Skeletal muscle tissue (tissue), 4 donors: ENCODE measurements around the gene ANKRD22. TPM values are rescaled to one million over a fixed set of nuclear protein-coding genes. Genes with fewer than 3 reads are reported as not detected.

ENCODE experiments used
- H3K27ac ChIP-seq: one replicate; pipeline ENCODE4 v1.7.0; 2013; ENCODE audit warnings: mild to moderate bottlenecking, low read depth, low read length, inconsistent platforms
- H3K27me3 ChIP-seq, 3 donors: one replicate each; pipeline ENCODE4 v1.7.0; 2013; ENCODE audit warnings: low read length in 3 of 3; ENCODE audit not compliant: control insufficient read depth in 3 of 3, insufficient read depth in 3 of 3
- H3K36me3 ChIP-seq, 3 donors: one replicate each; pipeline ENCODE4 v1.7.0; 2013; ENCODE audit warnings: low read length in 3 of 3; ENCODE audit not compliant: control insufficient read depth in 3 of 3, insufficient read depth in 3 of 3
- H3K4me1 ChIP-seq, 3 donors: one replicate each; pipeline ENCODE4 v1.7.0; 2013; ENCODE audit warnings: low read length in 3 of 3, mild to moderate bottlenecking in 3 of 3; ENCODE audit not compliant: control insufficient read depth in 3 of 3, insufficient read depth in 3 of 3
- H3K4me3 ChIP-seq, 3 donors: one replicate each; pipeline ENCODE4 v1.7.0; 2013; ENCODE audit warnings: low read length in 3 of 3
- H3K9ac ChIP-seq, 3 donors: one replicate each; pipeline ENCODE4 v1.7.0; 2013; ENCODE audit warnings: low read length in 3 of 3, mild to moderate bottlenecking in 3 of 3, moderate library complexity in 2 of 3, low read depth in 1 of 3
- H3K9me3 ChIP-seq, 3 donors: one replicate each; pipeline ENCODE4 v1.7.0; 2013; ENCODE audit warnings: low read length in 3 of 3; ENCODE audit not compliant: control insufficient read depth in 3 of 3
- total RNA-seq: library from RNA; depleted of rRNA; stranded (reverse); fragments of >200 nt; gene quantifications from one replicate; pipeline ENCODE4 v1.2.3, GENCODE V29; 2014
- donor health status: Osteomylitis.

ANKRD22 gene
- total RNA-seq, 1 donor from 2014 or later = not detected

- H3K9me3 ChIP-seq = no peaks in the 10 kb centered on the region
- peak within 1 kb of the TSS; percentile 83 to 84 (median 84) for H3K4me3 ChIP-seq
- peak within 1 kb of the TSS; percentile 75 to 80 (median 79) for H3K9ac ChIP-seq
- peaks cover 8 to 17% (median 12%) of the 10 kb centered on the region in 3 donors for H3K4me1 ChIP-seq
- peak within 1 kb of the TSS; percentile 82 for H3K27ac ChIP-seq
- H3K36me3 ChIP-seq = no peaks in the 10 kb centered on the region
- peaks cover 2 to 21% (median 13%) of the 10 kb centered on the region in 3 donors for H3K27me3 ChIP-seq
Measured at GRCh38 chr10:88879534-88880281, 28.1 kb upstream of the ANKRD22 start, which contains the start of gene STAMBPL1. TSS of gene STAMBPL1 (plus strand) at chr10:88880245. CDS start at chr10:88901709, 21,464 bp downstream.

GRCh38 chr10:88877298-88877697, 25.7 kb upstream of the ANKRD22 start:
- H3K4me3 ChIP-seq = no peak overlapping the region
- peaks cover 8 to 17% (median 10%) of the 10 kb centered on the region in 3 donors for H3K4me1 ChIP-seq
- no peaks in the 10 kb centered on the region for H3K9me3 ChIP-seq

GRCh38 chr10:88875081-88875480, 23.4 kb upstream of the ANKRD22 start:
- Histone ChIP-seq H3K9me3 (no peaks in the 10 kb centered on the region), H3K36me3 (no peaks in the 10 kb centered on the region), H3K27ac (no peak overlapping the region), H3K27me3 (peaks cover 2 to 17% (median 10%) of the 10 kb centered on the region in 3 donors), H3K4me1 (peaks cover 3 to 9% (median 8%) of the 10 kb centered on the region in 3 donors), H3K9ac (no peak overlapping the region), H3K4me3 (no peak overlapping the region)

More at GRCh38 chr10:88877298-88877697, 25.7 kb upstream of the ANKRD22 start:
- Histone ChIP-seq H3K36me3 (no peaks in the 10 kb centered on the region), H3K27me3 (peaks cover 2 to 21% (median 13%) of the 10 kb centered on the region in 3 donors), H3K9ac (no peak overlapping the region), H3K27ac (no peak overlapping the region)

- H3K27me3 ChIP-seq = peaks cover 2 to 15% (median 8%) of the 10 kb centered on the region in 3 donors
Measured at GRCh38 chr10:88874281-88874680, 22.6 kb upstream of the ANKRD22 start.

GRCh38 chr10:88873757-88874156, 22.1 kb upstream of the ANKRD22 start:
- H3K4me3 ChIP-seq = no peak overlapping the region
- no peaks in the 10 kb centered on the region for H3K4me1 ChIP-seq
- H3K9ac ChIP-seq = no peak overlapping the region
- peaks cover 2 to 14% (median 7%) of the 10 kb centered on the region in 3 donors for H3K27me3 ChIP-seq
- H3K27ac ChIP-seq = no peak overlapping the region
- no peaks in the 10 kb centered on the region for H3K36me3 ChIP-seq
- H3K9me3 ChIP-seq = no peaks in the 10 kb centered on the region

More at GRCh38 chr10:88874281-88874680, 22.6 kb upstream of the ANKRD22 start:
- no peaks in the 10 kb centered on the region for H3K9me3 ChIP-seq
- H3K4me3 ChIP-seq = no peak overlapping the region
- H3K9ac ChIP-seq = no peak overlapping the region
- peaks cover 0 to 3% (median 0%) of the 10 kb centered on the region in 3 donors for H3K4me1 ChIP-seq
- no peaks in the 10 kb centered on the region for H3K36me3 ChIP-seq
- H3K27ac ChIP-seq = no peak overlapping the region

- H3K27ac ChIP-seq = no peak overlapping the region
- no peak overlapping the region for H3K4me3 ChIP-seq
- H3K9me3 ChIP-seq = no peaks in the 10 kb centered on the region
- H3K4me1 ChIP-seq = no peaks in the 10 kb centered on the region
- H3K27me3 ChIP-seq = no peaks in the 10 kb centered on the region
- H3K9ac ChIP-seq = no peak overlapping the region
- no peaks in the 10 kb centered on the region for H3K36me3 ChIP-seq
Measured at GRCh38 chr10:88870089-88870488, 18.4 kb upstream of the ANKRD22 start.

- H3K9me3 ChIP-seq = no peaks in the 10 kb centered on the region
- no peak overlapping the region for H3K9ac ChIP-seq
- H3K27me3 ChIP-seq = no peaks in the 10 kb centered on the region
- no peak overlapping the region for H3K27ac ChIP-seq
- no peaks in the 10 kb centered on the region for H3K36me3 ChIP-seq
- no peak overlapping the region for H3K4me3 ChIP-seq
- no peaks in the 10 kb centered on the region for H3K4me1 ChIP-seq
Measured at GRCh38 chr10:88866454-88866853, 14.8 kb upstream of the ANKRD22 start.

GRCh38 chr10:88865281-88865876, 13.7 kb upstream of the ANKRD22 start:
- Histone ChIP-seq H3K4me1 (no peaks in the 10 kb centered on the region), H3K27ac (no peak overlapping the region)

GRCh38 chr10:88861036-88861435, 9.4 kb upstream of the ANKRD22 start:
- Histone ChIP-seq H3K9me3 (no peaks in the 10 kb centered on the region), H3K27ac (no peak overlapping the region)

More at GRCh38 chr10:88865281-88865876, 13.7 kb upstream of the ANKRD22 start:
- Histone ChIP-seq H3K27me3 (no peaks in the 10 kb centered on the region), H3K9ac (no peak overlapping the region), H3K4me3 (no peak overlapping the region), H3K36me3 (no peaks in the 10 kb centered on the region), H3K9me3 (no peaks in the 10 kb centered on the region)

GRCh38 chr10:88858491-88858890, 6.8 kb upstream of the ANKRD22 start:
- no peaks in the 10 kb centered on the region for H3K4me1 ChIP-seq
- H3K4me3 ChIP-seq = no peak overlapping the region
- H3K9ac ChIP-seq = no peak overlapping the region
- no peaks in the 10 kb centered on the region for H3K36me3 ChIP-seq
- no peak overlapping the region for H3K27ac ChIP-seq
- H3K27me3 ChIP-seq = no peaks in the 10 kb centered on the region
- no peaks in the 10 kb centered on the region for H3K9me3 ChIP-seq

More at GRCh38 chr10:88861036-88861435, 9.4 kb upstream of the ANKRD22 start:
- Histone ChIP-seq H3K4me3 (no peak overlapping the region), H3K36me3 (no peaks in the 10 kb centered on the region), H3K9ac (no peak overlapping the region), H3K27me3 (no peaks in the 10 kb centered on the region), H3K4me1 (no peaks in the 10 kb centered on the region)
